Measurements from ENCODE around the gene MED26.

The MED26 gene

GRCh38 chr19:16584248-16585093 lies 43.5 kb downstream of the MED26 start:
- H3K4me3 ChIP-seq (replicated peaks; ENCODE audit: low read depth, low read length): peak overlapping the region; percentile 83
- DNase-seq (ENCODE audit: extremely low read depth, insufficient read length): peak; percentile 89
- TF ChIP-seq CTCF (IDR thresholded peaks at IDR 0.05; ENCODE audit: insufficient read depth, low read length, poor library complexity, severe bottlenecking): no peak
- peaks cover 15% of the 10 kb centered on the region for H3K36me3 ChIP-seq (ENCODE audit: control insufficient read depth, insufficient read depth, low read length)
- H3K27me3 ChIP-seq (replicated peaks; ENCODE audit: control insufficient read depth, insufficient read depth, low read length): no peaks in the 10 kb centered on the region

GRCh38 chr19:16582486-16583261 lies 45.3 kb downstream of the MED26 start:
- no peak for DNase-seq (ENCODE audit: extremely low read depth, insufficient read length)
- H3K4me3 ChIP-seq (replicated peaks; ENCODE audit: low read depth, low read length): no peak overlapping the region
- H3K36me3 ChIP-seq (ENCODE audit: control insufficient read depth, insufficient read depth, low read length): peaks cover 25% of the 10 kb centered on the region

GRCh38 chr19:16581971-16582343 lies 46.0 kb downstream of the MED26 start:
- peaks cover 26% of the 10 kb centered on the region for H3K36me3 ChIP-seq (ENCODE audit: control insufficient read depth, insufficient read depth, low read length)

More at GRCh38 chr19:16582486-16583261, 45.3 kb downstream of the MED26 start:
- no peaks in the 10 kb centered on the region for H3K27me3 ChIP-seq (replicated peaks; ENCODE audit: control insufficient read depth, insufficient read depth, low read length)
- TF ChIP-seq CTCF (IDR thresholded peaks at IDR 0.05; ENCODE audit: insufficient read depth, low read length, poor library complexity, severe bottlenecking): no peak

GRCh38 chr19:16581145-16581970 lies 46.6 kb downstream of the MED26 start:
- H3K36me3 ChIP-seq (ENCODE audit: control insufficient read depth, insufficient read depth, low read length): peaks cover 29% of the 10 kb centered on the region

More at GRCh38 chr19:16581971-16582343, 46.0 kb downstream of the MED26 start:
- no peak for DNase-seq (ENCODE audit: extremely low read depth, insufficient read length)
- Histone ChIP-seq H3K4me3 (replicated peaks; ENCODE audit: low read depth, low read length) (no peak overlapping the region), H3K27me3 (replicated peaks; ENCODE audit: control insufficient read depth, insufficient read depth, low read length) (no peaks in the 10 kb centered on the region)
- TF ChIP-seq CTCF (IDR thresholded peaks at IDR 0.05; ENCODE audit: insufficient read depth, low read length, poor library complexity, severe bottlenecking): no peak

More at GRCh38 chr19:16581145-16581970, 46.6 kb downstream of the MED26 start:
- no peak for DNase-seq (ENCODE audit: extremely low read depth, insufficient read length)
- Histone ChIP-seq H3K27me3 (replicated peaks; ENCODE audit: control insufficient read depth, insufficient read depth, low read length) (no peaks in the 10 kb centered on the region), H3K4me3 (replicated peaks; ENCODE audit: low read depth, low read length) (no peak overlapping the region)
- TF ChIP-seq CTCF (IDR thresholded peaks at IDR 0.05; ENCODE audit: insufficient read depth, low read length, poor library complexity, severe bottlenecking): no peak
